GM18520 (cell line): ENCODE measurements around the gene API5.
A peak's percentile ranks its signal among the peaks of the same experiment; 100 is the strongest.
"Not testable (repeated sequence)": the region's sequence is repeated elsewhere in the genome, so short reads cannot be mapped to it uniquely, and the experiment has no call there.

ENCODE experiments used
- ATAC-seq: cut with Tn5 transposase; IDR thresholded peaks from one replicate; pipeline ENCODE4 v1.9.1; 2021; ENCODE audit not compliant: unreplicated experiment

Gene API5

GRCh38 chr11:43311791-43312607, at the start of gene API5:
Gene API5 (plus strand): TSS chr11:43311996. CDS start chr11:43312128, 132 bp downstream.
- ATAC-seq: peak; percentile 99

GRCh38 chr11:43267856-43268580, 43.8 kb upstream of the API5 start:
- no peak for ATAC-seq

GRCh38 chr11:43268786-43269185, 43.0 kb upstream of the API5 start:
- no peak for ATAC-seq

- no peak for ATAC-seq
Observed at GRCh38 chr11:43269254-43269918, 42.4 kb upstream of the API5 start.

- ATAC-seq: no peak
Observed at GRCh38 chr11:43270468-43270867, 41.3 kb upstream of the API5 start.

- ATAC-seq: peak; percentile 81
Observed at GRCh38 chr11:43278193-43278956, 33.4 kb upstream of the API5 start.

- ATAC-seq: no peak
Observed at GRCh38 chr11:43282607-43283440, 29.0 kb upstream of the API5 start.

GRCh38 chr11:43285826-43286225, 26.0 kb upstream of the API5 start:
- no peak for ATAC-seq

- ATAC-seq: no peak
Observed at GRCh38 chr11:43289368-43289767, 22.4 kb upstream of the API5 start.

GRCh38 chr11:43298397-43298796, 13.4 kb upstream of the API5 start:
- ATAC-seq: no peak

- no peak for ATAC-seq
Observed at GRCh38 chr11:43315966-43316365, 4.2 kb downstream of the API5 start.

- ATAC-seq: no peak
Observed at GRCh38 chr11:43316451-43316850, 4.7 kb downstream of the API5 start.

- ATAC-seq: no peak
Observed at GRCh38 chr11:43327987-43328386, 16.2 kb downstream of the API5 start.

GRCh38 chr11:43328482-43328881, 16.7 kb downstream of the API5 start:
- no peak for ATAC-seq

- no peak for ATAC-seq
Observed at GRCh38 chr11:43341159-43341558, 29.4 kb downstream of the API5 start.

- ATAC-seq: not testable (repeated sequence)
Observed at GRCh38 chr11:43351426-43351825, 39.6 kb downstream of the API5 start.

GRCh38 chr11:43354311-43354710, 42.5 kb downstream of the API5 start:
- ATAC-seq: no peak

- no peak for ATAC-seq
Observed at GRCh38 chr11:43356336-43356735, 44.5 kb downstream of the API5 start.

GRCh38 chr11:43358279-43358800, 46.5 kb downstream of the API5 start:
- no peak for ATAC-seq
